Ishikawa (cell line): ENCODE measurements around the gene ANO7.

ENCODE experiments used
- CEBPB ChIP-seq: IDR thresholded peaks from 2 replicates; pipeline ENCODE4 v1.6.1; 2012
- EGR1 ChIP-seq: IDR thresholded peaks from 2 replicates; pipeline ENCODE4 v1.6.1; 2012

DNA sequence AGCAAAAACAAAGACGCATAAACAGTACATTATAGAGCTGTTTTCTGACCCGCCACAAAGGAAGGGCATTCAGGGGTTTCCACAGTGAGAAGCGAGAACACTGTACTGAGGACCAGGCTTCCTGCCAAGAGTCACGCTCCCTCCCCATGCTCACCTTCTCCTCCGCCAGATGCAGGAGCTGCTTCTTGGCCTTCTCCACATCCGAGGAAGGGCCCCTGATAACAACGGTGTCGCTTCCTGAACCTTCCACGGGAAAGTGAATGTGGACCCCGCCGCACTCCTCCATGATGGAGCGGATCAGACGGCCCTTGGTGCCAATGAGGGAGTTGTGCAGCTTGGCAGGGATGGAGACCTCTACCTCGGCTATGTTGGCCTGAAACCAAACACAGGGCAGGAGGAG is 53.8 kb downstream of the ANO7 start:
- no peak for TF ChIP-seq EGR1
- TF ChIP-seq CEBPB, result no peak
